GM12874 (cell line): Measurements from ENCODE around the gene HS3ST4.

Experiments used
- TF ChIP-seq, protein P1 (sequence below): IDR thresholded peaks from 2 replicates; pipeline ENCODE4 v1.5.1; 2011; ENCODE audit warnings: low read depth, mild to moderate bottlenecking, control low read depth, low read length, moderate library complexity; ENCODE audit not compliant: insufficient read depth

HS3ST4 gene

DNA sequence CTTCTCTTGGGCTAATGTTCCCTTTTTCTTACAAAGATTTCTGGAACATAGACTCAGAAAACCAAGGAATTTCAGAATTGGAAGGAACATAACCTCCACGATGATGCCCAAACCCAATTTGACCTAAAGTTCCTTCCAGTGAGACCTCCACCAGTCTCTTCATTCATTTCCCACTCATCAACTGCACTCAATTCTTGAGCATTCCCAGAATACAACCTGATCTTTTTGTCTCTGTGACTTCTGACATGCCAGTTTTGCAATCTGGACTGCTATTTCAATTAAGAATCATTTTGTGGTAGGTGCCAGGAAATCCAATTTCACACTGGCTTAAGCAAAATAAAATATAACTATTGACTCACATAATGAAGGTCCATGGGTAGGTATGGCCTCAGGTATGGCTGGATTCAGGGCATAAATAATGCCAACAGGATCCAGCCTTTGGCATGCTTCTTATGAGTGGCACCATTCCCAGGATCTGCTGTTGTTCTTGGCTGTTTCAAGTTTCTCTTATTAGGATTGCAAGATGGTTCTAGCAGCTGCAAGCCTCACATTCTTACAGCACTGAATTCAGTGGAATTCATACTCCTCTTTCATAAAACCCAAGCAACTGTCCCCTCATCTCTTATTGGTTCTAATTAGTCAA is 184.3 kb downstream of the HS3ST4 start:
- TF ChIP-seq, protein P1, sequence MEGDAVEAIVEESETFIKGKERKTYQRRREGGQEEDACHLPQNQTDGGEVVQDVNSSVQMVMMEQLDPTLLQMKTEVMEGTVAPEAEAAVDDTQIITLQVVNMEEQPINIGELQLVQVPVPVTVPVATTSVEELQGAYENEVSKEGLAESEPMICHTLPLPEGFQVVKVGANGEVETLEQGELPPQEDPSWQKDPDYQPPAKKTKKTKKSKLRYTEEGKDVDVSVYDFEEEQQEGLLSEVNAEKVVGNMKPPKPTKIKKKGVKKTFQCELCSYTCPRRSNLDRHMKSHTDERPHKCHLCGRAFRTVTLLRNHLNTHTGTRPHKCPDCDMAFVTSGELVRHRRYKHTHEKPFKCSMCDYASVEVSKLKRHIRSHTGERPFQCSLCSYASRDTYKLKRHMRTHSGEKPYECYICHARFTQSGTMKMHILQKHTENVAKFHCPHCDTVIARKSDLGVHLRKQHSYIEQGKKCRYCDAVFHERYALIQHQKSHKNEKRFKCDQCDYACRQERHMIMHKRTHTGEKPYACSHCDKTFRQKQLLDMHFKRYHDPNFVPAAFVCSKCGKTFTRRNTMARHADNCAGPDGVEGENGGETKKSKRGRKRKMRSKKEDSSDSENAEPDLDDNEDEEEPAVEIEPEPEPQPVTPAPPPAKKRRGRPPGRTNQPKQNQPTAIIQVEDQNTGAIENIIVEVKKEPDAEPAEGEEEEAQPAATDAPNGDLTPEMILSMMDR: no peak

DNA sequence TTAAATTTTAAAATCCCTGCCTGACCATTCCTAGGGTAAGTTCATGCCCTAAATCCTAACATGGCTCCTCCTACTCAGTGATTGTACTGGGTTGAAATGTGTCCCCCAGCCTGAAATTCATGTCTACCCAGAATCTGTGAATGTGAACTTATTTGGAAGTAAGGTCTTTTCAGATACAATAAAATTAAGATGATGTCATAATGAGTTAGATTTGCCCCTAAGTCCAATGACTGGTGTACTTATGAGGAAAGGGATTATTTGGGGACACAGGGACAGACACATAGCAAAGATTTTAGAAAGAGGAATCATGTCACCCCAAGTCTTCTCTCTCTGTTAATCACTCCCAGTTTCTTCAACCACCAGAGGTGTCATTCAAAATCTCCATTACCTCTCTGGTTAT is 185.3 kb downstream of the HS3ST4 start:
- TF ChIP-seq, protein P1: no peak

DNA sequence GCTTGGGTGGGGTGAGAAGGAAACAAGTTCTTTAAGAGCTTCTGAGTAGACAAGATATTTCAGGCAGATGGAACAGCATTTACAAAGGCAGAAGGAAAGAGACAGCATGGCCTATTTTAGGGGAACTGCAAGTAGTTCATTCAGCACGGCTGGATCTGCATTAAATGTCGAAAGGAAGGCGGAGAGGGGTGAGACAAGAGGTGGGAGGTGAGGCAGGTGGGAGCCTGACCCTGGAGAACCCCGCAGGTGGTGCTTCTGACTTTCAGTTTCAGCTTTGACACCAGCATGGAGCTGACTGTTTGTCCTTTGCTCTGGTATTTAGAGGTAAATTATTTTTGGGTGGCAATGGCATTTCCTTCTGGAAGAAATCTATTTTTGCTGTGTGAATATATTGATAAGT is 194.8 kb downstream of the HS3ST4 start:
- TF ChIP-seq, protein P1: no peak

DNA sequence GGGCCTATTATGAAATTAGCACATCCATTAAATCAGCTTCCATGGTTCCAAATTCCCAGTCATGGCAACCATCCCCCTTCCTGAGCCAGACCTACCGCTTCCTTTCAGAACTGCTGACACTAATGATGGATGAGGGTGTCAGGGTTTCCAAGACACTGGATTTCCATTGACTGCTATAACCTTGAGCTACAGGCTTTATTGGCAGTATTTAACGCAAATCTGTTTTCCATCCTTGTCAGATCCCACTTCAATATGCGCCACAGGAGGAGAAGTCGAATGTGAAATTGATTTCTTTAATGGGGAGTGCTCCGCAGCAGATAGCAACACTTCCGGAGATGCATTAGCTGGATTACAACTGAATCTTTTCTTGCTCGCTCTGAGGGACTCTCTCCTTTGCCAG is 197.1 kb downstream of the HS3ST4 start:
- TF ChIP-seq, protein P1: no peak

DNA sequence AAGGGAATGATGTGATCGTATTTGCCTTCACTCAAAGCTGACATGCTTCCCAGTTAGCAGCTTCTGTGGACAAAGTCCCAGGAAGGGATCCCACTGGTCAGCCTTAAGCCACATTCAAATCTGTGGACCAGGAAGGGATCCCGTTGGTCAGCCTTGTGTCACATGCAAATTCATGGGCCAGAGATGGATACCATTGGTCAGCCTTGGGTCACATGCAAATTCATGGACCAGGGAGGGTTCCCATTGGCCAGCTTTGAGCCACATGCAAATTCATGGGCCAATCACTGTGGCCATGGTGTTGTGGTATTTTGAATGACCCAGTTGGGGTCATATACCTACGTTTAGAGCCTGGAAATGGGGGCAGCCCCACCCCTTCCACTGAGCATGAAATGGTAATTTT is 201.6 kb downstream of the HS3ST4 start:
- TF ChIP-seq, protein P1: no peak

DNA sequence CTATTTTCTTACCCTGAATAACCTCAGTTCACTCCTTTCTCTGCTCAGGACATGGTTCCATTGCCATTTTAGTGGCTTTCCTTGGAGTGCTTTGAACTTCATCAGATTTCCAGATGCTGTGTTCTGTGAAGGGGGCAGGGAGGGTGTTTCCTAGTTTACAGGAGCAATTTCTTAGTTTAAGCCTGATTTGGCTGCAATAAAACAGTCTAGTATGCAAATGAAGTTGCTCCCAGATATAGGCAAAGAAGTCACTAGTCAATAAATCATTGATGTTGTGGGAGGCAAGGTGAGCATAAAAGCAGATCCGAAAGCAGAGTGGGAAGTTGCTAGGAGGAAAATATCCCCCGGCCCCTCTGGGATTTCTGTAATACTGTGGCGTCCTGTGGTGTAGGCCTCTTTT is 202.3 kb downstream of the HS3ST4 start:
- TF ChIP-seq, protein P1: no peak

DNA sequence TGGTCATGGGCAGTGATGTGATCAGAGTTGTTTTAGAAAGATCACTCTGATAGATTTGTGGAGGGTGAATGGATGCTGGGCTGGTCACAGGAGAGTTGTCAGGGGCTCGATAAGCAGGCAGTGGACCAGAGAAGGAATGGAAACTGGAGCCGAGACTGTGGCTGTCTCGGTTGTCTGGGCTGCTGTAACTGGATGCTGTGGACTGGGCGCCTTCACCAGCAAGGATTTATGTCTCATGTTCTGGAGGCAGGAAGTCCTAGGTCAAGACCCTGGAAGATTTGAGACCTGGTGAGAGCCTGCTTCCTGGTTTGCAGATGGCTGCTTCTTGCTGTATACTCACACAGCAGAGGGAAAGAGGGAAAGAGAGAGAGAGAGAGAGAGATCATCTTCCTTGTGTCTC is 203.6 kb downstream of the HS3ST4 start:
- TF ChIP-seq, protein P1: no peak
